HG02763 (cell line): Measurements from ENCODE around the gene GJA4.

Experiments
- ATAC-seq: cut with Tn5 transposase; IDR thresholded peaks from one replicate; pipeline ENCODE4 v1.9.1; 2021; ENCODE audit warnings: mild to moderate bottlenecking, moderate library complexity; ENCODE audit not compliant: unreplicated experiment

Gene GJA4

DNA sequence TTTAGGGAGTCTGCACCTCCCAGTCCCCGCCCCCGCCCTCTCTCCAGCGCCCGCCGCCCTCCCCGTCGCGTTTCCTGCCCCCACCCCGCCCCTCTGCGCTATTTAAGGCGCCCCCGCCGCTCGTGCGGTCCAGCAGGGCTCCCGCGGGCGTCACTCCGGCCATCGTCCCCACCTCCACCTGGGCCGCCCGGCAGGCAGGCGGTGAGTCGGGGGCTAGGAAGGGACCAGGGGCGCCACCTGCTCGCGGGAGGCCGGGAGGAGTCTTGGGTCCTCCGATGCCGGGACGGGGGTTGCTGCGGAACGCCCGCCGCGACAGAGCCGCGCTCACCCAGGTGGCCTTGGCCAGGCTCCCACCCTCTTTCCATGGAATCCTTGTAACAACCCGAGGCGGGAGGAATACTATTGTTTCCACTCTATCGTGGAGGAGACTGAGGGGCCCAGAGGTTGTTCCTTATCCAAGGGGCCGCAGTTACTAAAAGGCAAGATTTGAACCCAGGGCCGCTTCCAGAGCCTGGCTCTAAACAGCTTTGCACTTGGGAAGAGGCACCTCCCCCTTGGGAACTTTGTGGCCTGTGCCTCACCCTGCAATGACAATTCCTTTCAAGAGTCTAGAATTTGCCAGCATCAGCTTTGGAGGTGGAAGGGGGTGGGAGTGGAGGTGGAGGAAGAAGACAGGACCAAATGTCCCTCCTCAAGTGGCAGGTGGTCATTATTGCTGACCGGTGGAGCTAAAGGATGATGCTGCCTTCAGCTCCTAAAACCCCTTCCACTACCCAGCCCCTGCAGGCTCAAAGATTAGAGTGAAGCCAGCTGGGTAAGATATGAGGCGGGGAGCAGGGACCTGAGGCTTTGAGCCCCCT lies at the start of gene GJA4:
TSS of gene GJA4 (plus strand) at position 132 of the 860 bp plus-strand sequence. CDS start 1,215 bp downstream, outside the sequence.
- no peak for ATAC-seq

DNA sequence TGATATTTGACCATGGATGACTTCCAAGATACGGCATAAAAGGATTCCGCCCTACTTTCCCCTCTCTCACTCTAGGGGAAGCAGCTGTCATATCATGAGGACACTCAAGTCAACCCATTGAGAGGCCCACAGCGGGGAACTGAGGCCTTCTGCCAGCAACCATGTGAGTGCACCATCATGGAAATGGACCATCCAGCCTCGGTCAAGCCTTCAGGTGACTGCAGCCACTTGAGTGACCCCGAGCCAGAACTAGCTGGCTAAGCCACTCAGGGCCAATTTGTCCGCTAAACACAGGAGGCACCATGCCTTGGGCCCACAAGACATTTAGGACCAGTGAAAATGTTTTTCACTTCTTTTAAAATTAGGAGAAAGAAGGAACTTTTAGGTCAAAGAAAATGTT lies 49.0 kb upstream of the GJA4 start:
- no peak for ATAC-seq

DNA sequence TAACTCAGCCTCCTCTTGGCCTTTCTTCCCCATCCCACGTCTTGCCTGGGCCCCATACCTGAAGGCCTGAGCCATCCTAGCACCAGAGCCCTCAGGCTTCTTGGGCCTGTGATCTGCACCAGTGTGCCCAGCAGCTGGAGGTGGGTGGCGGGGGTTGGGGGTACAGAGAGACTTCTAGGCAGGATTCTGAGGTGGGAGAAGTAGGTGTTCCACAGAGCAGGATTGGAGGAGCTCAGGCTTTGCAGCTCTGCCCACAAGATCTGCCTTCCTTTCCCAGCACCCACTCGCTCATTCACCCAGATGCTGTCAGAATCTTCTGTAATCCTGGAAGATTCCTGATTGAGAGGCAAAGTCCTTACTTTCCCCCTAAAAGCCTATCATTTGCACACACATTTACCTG lies 47.9 kb upstream of the GJA4 start:
- ATAC-seq = no peak

DNA sequence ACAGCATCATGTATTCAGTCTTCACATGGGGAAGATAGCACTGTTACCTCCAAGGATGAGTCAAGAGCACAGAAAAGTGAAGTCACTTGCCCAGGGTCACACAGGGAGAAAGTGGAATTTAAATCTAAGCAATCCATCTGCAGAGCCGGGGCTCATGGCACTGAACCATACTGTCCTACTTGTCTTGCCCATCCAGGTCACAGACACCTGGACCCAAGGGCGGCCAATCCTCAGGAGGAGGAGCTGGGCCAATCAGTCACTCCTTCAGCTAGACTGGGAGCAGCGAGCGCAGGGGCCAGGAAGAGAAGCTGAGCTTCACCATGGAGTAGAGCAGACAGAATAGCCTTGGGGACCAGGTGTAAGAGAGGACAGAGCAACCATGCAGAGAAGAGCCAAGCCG lies 47.1 kb upstream of the GJA4 start:
- ATAC-seq = no peak

DNA sequence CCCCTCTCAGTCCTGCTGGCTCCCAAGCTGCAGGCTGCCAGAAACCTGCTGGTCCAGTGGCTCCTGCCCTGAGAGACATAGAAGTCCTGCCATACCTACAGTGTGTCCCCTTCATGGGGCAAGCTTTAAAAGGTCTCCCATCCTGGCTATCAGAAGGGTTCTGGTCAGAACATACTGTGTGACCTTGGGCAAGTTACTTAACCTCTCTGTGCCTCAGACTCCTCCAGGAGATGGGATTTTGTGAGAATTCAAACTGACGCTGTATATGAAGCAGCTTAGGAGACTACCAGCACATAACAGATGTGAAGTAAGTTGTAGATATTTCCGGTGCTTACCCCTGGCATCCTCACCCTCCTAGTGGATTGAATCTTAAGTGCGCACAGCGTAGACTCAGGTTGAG lies 46.7 kb upstream of the GJA4 start:
- no peak for ATAC-seq

DNA sequence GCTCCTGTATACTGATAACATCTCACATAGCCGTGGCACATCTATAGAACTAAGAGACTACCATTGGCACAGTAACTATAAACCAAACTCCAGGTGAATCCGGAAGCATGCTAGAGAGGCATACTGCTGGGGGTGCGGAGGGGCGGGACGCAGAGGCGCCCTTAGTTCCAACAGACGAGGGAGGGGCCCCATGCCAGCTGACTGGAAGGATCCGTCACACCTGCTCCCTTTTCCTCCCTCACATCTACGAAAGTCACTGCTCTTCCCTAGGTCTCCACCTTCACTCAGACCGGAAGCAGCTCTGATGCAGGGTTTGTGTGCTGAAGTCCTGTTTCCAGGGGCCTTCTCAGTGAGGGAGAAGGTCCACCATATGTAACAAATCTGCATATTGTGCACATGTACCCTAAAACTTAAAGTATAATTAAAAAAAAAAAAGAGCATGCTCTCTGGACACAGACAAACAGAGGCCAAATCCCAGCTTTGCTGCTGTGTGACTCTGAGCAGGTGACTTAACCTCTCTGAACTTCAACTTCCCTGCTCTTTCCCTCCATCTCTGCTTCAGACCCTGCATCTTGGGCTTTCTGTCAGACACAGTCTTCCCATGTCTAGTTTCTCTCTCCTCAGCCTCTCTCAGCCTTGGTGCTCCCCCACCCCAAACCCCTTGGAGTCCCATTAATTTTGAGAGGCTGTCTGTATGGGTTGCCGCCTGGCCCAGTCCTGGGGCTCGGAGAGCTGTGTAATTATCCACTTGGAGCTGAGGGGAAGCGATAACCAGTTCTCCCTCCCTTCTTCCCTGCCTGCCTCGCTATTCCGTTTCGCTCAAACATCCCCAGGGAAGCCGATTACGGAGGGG lies 45.8 kb upstream of the GJA4 start:
- ATAC-seq = no peak

DNA sequence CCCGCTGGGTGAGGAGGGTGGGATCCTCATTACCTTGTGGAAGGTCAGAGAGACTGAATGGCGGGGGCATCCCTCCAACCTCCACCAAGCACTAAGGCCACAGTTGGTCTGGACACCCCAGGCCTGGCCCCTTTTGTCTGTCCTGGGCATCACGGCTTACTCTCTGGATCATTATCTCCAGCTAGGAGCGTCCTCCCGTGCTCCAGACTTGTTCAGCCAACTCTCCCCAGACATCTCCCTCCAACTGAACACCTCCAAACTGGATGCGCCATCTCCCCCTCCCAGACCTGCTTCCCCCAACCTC lies 45.2 kb upstream of the GJA4 start:
- ATAC-seq = no peak

DNA sequence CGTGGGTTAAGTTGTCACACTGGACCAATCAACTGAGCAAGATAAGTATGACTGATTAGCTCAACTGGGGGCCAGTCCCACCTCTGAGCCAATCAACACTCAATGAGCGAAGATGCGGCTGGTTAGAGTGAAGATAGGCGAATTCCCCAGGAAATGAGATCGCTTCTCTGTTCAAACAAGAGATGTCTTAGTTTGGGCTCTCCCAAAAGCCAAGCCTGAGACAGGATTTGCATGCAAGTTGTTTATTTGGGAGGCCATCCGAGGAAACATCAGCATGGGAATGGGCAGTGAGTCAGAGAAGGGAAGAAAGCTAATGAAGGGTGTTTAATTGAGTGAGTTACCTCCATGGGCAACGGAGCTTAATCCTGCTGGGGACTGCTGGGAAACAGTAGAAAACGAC lies 42.8 kb upstream of the GJA4 start:
- ATAC-seq = no peak

DNA sequence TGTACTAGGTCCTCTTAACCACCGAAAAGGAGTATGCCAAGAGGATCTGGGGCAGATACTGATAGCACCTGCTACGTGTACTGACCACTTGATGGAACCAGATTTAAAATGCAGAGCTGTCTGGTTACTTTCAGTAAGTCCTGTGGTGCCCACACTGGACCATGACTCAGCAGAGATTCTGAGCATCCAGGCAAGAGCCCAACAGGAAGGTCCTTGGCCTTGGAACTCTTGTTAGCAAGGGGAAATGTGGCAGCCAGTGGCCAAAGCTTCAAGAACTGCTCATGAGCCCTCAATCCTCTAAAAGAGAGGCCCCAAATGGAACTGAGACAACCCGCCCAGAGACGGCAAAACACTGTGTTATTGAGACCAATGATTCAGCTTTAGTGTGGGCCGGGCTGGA lies 42.2 kb upstream of the GJA4 start:
- ATAC-seq = no peak

DNA sequence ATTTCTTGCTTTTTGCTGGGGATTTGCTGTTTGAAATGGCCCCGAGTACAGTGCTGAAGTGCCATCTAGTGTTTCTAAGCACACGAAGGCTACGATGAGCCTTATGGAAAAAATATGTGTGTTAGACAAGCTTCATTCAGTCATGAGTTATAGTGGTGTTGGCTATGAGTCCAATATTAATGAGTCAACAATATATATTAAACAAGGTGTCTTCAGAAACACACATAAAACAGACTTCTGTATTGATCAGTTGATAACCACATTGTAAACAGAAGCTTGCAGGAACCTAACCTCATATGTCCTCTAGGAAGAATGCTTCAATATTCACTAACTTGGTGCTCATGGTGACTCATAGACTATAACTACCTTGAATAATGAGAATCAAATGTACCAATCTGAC lies 39.6 kb upstream of the GJA4 start:
- ATAC-seq = no peak

DNA sequence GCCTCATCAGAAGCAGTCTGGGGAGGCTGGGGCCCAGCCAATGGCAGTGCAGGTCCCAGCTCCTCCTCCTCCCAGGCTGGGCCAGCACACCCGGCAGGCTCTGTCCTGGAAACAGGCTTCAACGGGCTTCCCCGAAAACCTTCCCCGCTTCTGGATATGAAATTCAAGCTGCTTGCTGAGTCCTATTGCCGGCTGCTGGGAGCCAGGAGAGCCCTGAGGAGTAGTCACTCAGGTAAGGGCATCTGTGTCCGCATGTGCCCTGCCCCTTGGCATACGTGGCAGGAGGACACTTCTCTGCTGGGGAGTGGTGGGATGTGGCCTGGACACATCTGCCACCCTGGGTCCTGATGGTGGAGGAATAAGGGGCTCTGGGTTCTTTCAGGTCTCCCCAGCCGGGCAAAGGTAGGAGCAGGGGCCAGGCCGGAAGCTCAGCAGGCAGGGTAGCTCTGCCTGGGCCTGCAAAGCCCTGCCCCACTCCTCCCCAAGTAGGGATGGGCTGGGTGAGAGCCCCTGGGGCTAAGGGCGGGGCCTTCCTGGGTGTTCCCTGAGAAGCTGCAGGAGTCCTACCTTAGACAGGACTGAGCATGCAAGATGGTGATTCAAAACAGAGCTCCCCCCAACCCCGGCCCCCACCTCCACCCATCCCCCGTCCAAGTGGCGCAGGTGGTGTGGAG lies 37.7 kb upstream of the GJA4 start, which contains the start of gene GJB5:
TSS of gene GJB5 (plus strand) at position 84 of the 674 bp plus-strand sequence. CDS start 2,284 bp downstream, outside the sequence.
- no peak for ATAC-seq

DNA sequence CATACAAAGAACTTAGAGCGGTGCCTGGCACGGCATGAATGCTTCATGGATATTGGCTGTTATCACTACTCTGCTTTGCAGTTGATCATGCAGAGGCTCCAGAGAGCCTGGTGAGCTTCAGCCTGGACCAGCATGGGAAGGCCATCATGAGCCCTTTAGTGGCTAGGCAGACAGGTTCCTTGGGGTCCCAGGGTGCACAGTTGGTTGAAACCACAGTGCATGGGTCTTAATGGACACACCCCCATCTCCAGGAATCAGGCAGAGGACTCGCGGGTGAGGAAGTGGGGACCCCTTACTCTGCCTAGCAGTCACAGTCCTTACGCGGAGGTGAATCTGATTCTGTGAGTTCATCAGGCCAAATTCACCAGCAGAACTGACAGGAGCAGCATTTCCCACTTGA lies 36.8 kb upstream of the GJA4 start:
- ATAC-seq = no peak

DNA sequence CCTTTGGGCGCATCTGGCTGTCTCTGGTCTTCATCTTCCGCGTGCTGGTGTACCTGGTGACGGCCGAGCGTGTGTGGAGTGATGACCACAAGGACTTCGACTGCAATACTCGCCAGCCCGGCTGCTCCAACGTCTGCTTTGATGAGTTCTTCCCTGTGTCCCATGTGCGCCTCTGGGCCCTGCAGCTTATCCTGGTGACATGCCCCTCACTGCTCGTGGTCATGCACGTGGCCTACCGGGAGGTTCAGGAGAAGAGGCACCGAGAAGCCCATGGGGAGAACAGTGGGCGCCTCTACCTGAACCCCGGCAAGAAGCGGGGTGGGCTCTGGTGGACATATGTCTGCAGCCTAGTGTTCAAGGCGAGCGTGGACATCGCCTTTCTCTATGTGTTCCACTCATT lies 35.4 kb upstream of the GJA4 start:
- no peak for ATAC-seq

DNA sequence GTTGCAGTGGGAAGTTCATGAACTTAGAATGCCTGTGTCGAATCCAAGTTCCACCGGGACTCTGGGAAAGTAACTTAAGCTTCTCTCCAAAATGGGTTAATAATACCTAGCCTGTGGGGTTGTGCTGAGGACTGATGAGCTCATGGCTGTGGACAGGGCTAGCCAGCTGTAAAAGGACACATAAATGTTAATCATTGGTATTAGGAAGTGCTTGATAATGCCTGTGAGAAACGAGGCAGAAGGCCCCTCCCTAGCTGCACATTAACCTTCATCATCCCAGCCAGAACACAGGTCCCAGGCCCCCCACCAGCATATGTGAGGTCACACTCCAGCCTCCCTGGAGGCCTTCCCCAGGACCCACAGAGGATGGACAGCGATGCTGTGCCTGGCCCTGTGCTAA lies 34.0 kb upstream of the GJA4 start:
- no peak for ATAC-seq

DNA sequence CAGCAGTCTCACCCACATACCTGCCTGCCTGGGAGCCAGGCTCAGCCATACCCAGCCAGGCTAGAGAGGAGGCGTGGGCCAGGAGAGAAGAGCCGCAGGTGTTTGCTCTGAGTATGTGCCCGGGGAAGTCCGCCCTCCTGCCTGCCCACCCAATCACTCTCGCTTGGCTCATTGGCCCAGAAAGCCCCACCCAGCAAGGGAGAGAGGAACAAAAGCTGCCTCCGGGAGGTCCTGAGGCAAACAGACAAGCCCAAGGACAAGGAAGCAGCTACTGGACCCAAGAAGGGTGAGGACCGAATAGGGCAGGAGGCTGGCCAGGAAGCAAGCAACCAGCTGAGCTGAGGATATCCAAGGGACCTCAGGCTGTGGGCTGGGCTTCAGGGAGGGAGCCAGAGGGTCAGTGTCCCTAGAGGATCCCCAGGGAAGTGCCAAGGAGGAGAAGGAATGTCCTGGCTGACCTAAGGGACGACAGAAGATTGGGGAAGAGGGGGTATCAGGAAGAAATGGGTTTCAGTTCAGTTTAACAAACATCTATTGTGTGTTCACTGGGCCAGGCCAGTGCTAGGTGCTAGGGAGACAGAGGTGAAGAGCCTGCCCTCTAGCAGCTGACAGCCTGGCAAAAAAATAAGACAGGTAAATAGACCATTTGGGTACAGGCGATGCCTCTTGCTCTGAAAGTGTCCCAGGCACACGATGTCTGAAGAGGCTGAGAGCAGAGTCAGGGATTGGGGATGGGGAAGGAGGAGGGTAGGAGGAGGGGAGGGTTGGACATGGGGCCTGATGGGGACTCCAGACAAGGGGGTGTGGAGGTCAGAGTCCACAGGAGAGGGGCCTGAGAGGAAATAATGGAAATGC lies 33.1 kb upstream of the GJA4 start, which contains the start of gene GJB4:
TSS of gene GJB4 (plus strand) at position 238 of the 855 bp plus-strand sequence. CDS start 1,515 bp downstream, outside the sequence.
- no peak for ATAC-seq

DNA sequence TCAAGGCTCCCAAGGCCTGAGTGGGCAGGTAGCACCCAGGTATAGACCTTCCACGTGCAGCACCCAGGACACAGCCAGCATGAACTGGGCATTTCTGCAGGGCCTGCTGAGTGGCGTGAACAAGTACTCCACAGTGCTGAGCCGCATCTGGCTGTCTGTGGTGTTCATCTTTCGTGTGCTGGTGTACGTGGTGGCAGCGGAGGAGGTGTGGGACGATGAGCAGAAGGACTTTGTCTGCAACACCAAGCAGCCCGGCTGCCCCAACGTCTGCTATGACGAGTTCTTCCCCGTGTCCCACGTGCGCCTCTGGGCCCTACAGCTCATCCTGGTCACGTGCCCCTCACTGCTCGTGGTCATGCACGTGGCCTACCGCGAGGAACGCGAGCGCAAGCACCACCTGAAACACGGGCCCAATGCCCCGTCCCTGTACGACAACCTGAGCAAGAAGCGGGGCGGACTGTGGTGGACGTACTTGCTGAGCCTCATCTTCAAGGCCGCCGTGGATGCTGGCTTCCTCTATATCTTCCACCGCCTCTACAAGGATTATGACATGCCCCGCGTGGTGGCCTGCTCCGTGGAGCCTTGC lies 31.5 kb upstream of the GJA4 start:
- no peak for ATAC-seq

DNA sequence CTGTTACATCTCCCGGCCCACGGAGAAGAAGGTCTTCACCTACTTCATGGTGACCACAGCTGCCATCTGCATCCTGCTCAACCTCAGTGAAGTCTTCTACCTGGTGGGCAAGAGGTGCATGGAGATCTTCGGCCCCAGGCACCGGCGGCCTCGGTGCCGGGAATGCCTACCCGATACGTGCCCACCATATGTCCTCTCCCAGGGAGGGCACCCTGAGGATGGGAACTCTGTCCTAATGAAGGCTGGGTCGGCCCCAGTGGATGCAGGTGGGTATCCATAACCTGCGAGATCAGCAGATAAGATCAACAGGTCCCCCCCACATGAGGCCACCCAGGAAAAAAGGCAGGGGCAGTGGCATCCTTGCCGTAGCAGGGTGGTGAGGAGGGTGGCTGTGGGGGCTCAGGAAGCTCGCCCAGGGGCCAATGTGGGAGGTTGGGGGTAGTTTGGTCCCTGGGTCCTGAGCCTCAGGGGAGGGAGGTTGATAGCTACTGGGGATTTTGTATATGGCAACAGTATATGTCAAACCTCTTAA lies 31.0 kb upstream of the GJA4 start:
- ATAC-seq = no peak

DNA sequence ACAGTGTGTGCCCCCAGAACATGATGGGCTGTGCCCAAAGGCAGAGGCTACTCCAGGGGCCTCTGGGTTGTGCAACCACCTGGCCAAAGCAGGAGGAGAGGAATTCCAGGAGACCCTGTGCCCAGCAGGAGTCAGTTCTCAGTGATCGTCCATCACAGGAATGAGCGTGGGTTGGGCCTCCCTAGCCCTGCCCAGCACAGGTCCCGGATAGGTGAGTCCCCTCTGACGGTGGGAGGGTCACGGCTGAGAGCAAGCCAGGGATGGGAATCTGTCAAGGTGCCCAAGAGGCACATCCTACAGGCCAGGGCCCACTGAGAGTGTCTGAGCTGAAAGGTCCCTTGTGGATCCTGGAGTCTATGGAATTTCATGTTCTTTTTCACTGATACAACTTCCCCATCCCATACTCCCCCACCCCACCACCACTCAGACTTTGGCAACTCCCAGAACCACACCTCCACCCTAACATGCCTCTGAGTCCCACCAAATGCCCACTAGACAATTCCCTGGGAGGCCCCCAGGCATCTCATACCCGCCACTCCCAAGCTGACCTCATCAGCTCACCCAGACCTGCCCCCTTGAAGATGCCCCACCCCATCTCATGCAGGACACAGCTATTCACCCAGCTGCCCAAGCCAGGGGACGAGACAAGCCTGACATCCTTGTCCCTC lies 30.2 kb upstream of the GJA4 start:
- no peak for ATAC-seq

DNA sequence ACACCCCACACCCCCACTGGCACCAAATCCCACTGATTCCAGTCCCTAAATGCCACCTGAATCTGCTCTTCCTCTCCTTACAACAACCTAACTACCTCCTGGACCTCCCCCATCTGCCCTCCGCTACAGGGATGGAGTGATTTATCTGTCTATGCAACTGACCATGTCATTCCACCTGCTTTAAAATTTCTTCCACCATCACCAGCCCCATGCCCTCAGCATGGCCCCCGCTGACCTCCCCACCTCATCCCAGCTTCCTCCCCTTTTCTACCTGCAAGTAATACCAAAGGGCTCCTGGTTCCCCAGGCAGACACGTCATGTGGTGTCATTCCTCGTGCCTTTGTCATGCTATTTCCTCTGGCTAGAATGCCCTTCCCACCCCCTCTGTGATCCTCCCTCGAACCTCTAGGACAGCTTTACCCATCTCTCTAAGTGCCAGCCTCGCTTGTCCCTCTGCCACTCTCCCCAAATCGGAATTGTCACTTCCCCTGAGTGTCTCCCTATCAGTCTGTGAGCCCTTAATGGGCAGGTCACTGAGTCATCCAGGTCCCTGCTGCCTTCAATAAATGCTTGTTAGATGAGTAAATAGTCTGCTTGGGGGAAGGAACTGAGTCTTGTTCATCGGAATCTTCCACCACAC lies 29.5 kb upstream of the GJA4 start:
- ATAC-seq = no peak
